T-helper 1 cell treated with Interleukin-12 subunit alpha and Interleukin-12 subunit beta and Interleukin-4 antibody, amounts not matched to agents 30 μg/mL and 1 μg/mL, for 36 hours (primary cell): ENCODE data around the gene TICRR.

ENCODE experiments used
- H3K27ac Mint-ChIP-seq: one replicate; pipeline ENCODE4 v1.8.0; 2021; ENCODE audit warnings: mild to moderate bottlenecking, mixed read lengths
- H3K27me3 Mint-ChIP-seq: one replicate; pipeline ENCODE4 v1.8.0; 2021; ENCODE audit warnings: low read depth, mixed read lengths
- H3K36me3 Mint-ChIP-seq: one replicate; pipeline ENCODE4 v1.8.0; 2021; ENCODE audit warnings: low read depth, mixed read lengths
- H3K4me1 Mint-ChIP-seq: one replicate; pipeline ENCODE4 v1.8.0; 2021; ENCODE audit warnings: low read depth, mixed read lengths
- H3K4me3 Mint-ChIP-seq: one replicate; pipeline ENCODE4 v1.8.0; 2021; ENCODE audit warnings: mild to moderate bottlenecking, moderate library complexity, mixed read lengths
- H3K9me3 Mint-ChIP-seq: one replicate; pipeline ENCODE4 v1.8.0; 2021; ENCODE audit warnings: mixed read lengths

The TICRR gene

GRCh38 chr15:89664441-89665350 lies 89.4 kb downstream of the TICRR start:
- peak overlapping the region; percentile 45 for H3K4me3 Mint-ChIP-seq
- peaks cover 2% of the 10 kb centered on the region for H3K4me1 Mint-ChIP-seq
- H3K9me3 Mint-ChIP-seq: no peaks in the 10 kb centered on the region
- H3K27me3 Mint-ChIP-seq: peaks cover 40% of the 10 kb centered on the region
- no peak overlapping the region for H3K27ac Mint-ChIP-seq
- no peaks in the 10 kb centered on the region for H3K36me3 Mint-ChIP-seq

GRCh38 chr15:89665449-89666181 lies 90.3 kb downstream of the TICRR start:
- Mint-ChIP-seq H3K27me3 (peaks cover 34% of the 10 kb centered on the region), H3K4me1 (peaks cover 2% of the 10 kb centered on the region), H3K9me3 (no peaks in the 10 kb centered on the region), H3K4me3 (no peak overlapping the region), H3K36me3 (no peaks in the 10 kb centered on the region), H3K27ac (no peak overlapping the region)

- Mint-ChIP-seq H3K27me3 (peaks cover 32% of the 10 kb centered on the region), H3K9me3 (no peaks in the 10 kb centered on the region), H3K27ac (no peak overlapping the region), H3K4me3 (no peak overlapping the region), H3K36me3 (no peaks in the 10 kb centered on the region), H3K4me1 (peaks cover 2% of the 10 kb centered on the region)
These were observed 91.1 kb downstream of the TICRR start for GRCh38 chr15:89666184-89666857.

GRCh38 chr15:89666858-89667705 lies 91.8 kb downstream of the TICRR start:
- H3K27ac Mint-ChIP-seq: no peak overlapping the region
- peaks cover 30% of the 10 kb centered on the region for H3K27me3 Mint-ChIP-seq
- peaks cover 2% of the 10 kb centered on the region for H3K4me1 Mint-ChIP-seq
- peak overlapping the region; percentile 48 for H3K4me3 Mint-ChIP-seq
- H3K36me3 Mint-ChIP-seq: no peaks in the 10 kb centered on the region
- no peaks in the 10 kb centered on the region for H3K9me3 Mint-ChIP-seq

GRCh38 chr15:89667706-89667960 lies 92.4 kb downstream of the TICRR start:
- Mint-ChIP-seq H3K4me3 (peak overlapping the region; percentile 48), H3K36me3 (no peaks in the 10 kb centered on the region), H3K4me1 (peaks cover 2% of the 10 kb centered on the region), H3K9me3 (no peaks in the 10 kb centered on the region), H3K27me3 (peaks cover 25% of the 10 kb centered on the region), H3K27ac (no peak overlapping the region)

- H3K4me3 Mint-ChIP-seq: no peak overlapping the region
- peaks cover 22% of the 10 kb centered on the region for H3K27me3 Mint-ChIP-seq
- H3K27ac Mint-ChIP-seq: no peak overlapping the region
- peaks cover 2% of the 10 kb centered on the region for H3K4me1 Mint-ChIP-seq
- H3K9me3 Mint-ChIP-seq: no peaks in the 10 kb centered on the region
- no peaks in the 10 kb centered on the region for H3K36me3 Mint-ChIP-seq
These were observed 92.9 kb downstream of the TICRR start for GRCh38 chr15:89668171-89668570.

GRCh38 chr15:89669309-89669865 lies 94.1 kb downstream of the TICRR start:
- Mint-ChIP-seq H3K9me3 (no peaks in the 10 kb centered on the region), H3K27ac (no peak overlapping the region), H3K36me3 (no peaks in the 10 kb centered on the region), H3K4me3 (no peak overlapping the region), H3K27me3 (peaks cover 16% of the 10 kb centered on the region), H3K4me1 (peaks cover 2% of the 10 kb centered on the region)

- H3K36me3 Mint-ChIP-seq: no peaks in the 10 kb centered on the region
- H3K27ac Mint-ChIP-seq: no peak overlapping the region
- peaks cover 11% of the 10 kb centered on the region for H3K27me3 Mint-ChIP-seq
- H3K4me3 Mint-ChIP-seq: no peak overlapping the region
- H3K9me3 Mint-ChIP-seq: no peaks in the 10 kb centered on the region
- H3K4me1 Mint-ChIP-seq: peaks cover under 1% of the 10 kb centered on the region
These were observed 94.7 kb downstream of the TICRR start for GRCh38 chr15:89669941-89670340.

- H3K36me3 Mint-ChIP-seq: no peaks in the 10 kb centered on the region
- no peaks in the 10 kb centered on the region for H3K4me1 Mint-ChIP-seq
- peaks cover 9% of the 10 kb centered on the region for H3K27me3 Mint-ChIP-seq
- no peak overlapping the region for H3K27ac Mint-ChIP-seq
- no peaks in the 10 kb centered on the region for H3K9me3 Mint-ChIP-seq
- H3K4me3 Mint-ChIP-seq: no peak overlapping the region
These were observed 95.8 kb downstream of the TICRR start for GRCh38 chr15:89670971-89671560.

GRCh38 chr15:89671687-89672086 lies 96.4 kb downstream of the TICRR start:
- Mint-ChIP-seq H3K36me3 (no peaks in the 10 kb centered on the region), H3K9me3 (no peaks in the 10 kb centered on the region), H3K4me3 (no peak overlapping the region), H3K27me3 (peaks cover 9% of the 10 kb centered on the region), H3K4me1 (no peaks in the 10 kb centered on the region), H3K27ac (no peak overlapping the region)

- peaks cover 13% of the 10 kb centered on the region for H3K27me3 Mint-ChIP-seq
- H3K36me3 Mint-ChIP-seq: no peaks in the 10 kb centered on the region
- no peaks in the 10 kb centered on the region for H3K4me1 Mint-ChIP-seq
- no peaks in the 10 kb centered on the region for H3K9me3 Mint-ChIP-seq
- no peak overlapping the region for H3K4me3 Mint-ChIP-seq
- no peak overlapping the region for H3K27ac Mint-ChIP-seq
These were observed 97.2 kb downstream of the TICRR start for GRCh38 chr15:89672221-89673164.

- Mint-ChIP-seq H3K9me3 (no peaks in the 10 kb centered on the region), H3K4me3 (no peak overlapping the region), H3K27me3 (peaks cover 6% of the 10 kb centered on the region), H3K27ac (no peak overlapping the region), H3K4me1 (no peaks in the 10 kb centered on the region), H3K36me3 (no peaks in the 10 kb centered on the region)
These were observed 97.9 kb downstream of the TICRR start for GRCh38 chr15:89673165-89673512.

- Mint-ChIP-seq H3K27me3 (peaks cover 10% of the 10 kb centered on the region), H3K4me1 (no peaks in the 10 kb centered on the region), H3K9me3 (no peaks in the 10 kb centered on the region), H3K4me3 (no peak overlapping the region), H3K27ac (no peak overlapping the region), H3K36me3 (no peaks in the 10 kb centered on the region)
These were observed 99.3 kb downstream of the TICRR start for GRCh38 chr15:89674526-89674925.
